Osteocyte (in vitro differentiated cells): ENCODE results near the gene CTRB1. TPM values are rescaled to one million over a fixed set of nuclear protein-coding genes. Genes with fewer than 3 reads are reported as not detected.
A peak's percentile ranks its signal among the peaks of the same experiment; 100 is the strongest.
"Not testable (repeated sequence)": the region's sequence is repeated elsewhere in the genome, so short reads cannot be mapped to it uniquely, and the experiment has no call there.

Experiments
- DNase-seq: peaks from one replicate; pipeline ENCODE4 v3.0.0; 2021; ENCODE audit warnings: mixed read lengths; ENCODE audit not compliant: unreplicated experiment; ENCODE audit errors: extremely low spot score
- H3K27ac Mint-ChIP-seq: one replicate; pipeline ENCODE4 v1.8.0; 2021; ENCODE audit warnings: mild to moderate bottlenecking, mixed read lengths; ENCODE audit not compliant: unreplicated experiment
- H3K27me3 Mint-ChIP-seq: one replicate; pipeline ENCODE4 v1.8.0; 2021; ENCODE audit warnings: mixed read lengths; ENCODE audit not compliant: unreplicated experiment
- H3K36me3 Mint-ChIP-seq: one replicate; pipeline ENCODE4 v1.8.0; 2021; ENCODE audit warnings: mixed read lengths; ENCODE audit not compliant: unreplicated experiment
- H3K4me1 Mint-ChIP-seq: one replicate; pipeline ENCODE4 v1.8.0; 2021; ENCODE audit warnings: mixed read lengths; ENCODE audit not compliant: unreplicated experiment
- H3K4me3 Mint-ChIP-seq: one replicate; pipeline ENCODE4 v1.8.0; 2021; ENCODE audit warnings: mild to moderate bottlenecking, moderate library complexity, mixed read lengths; ENCODE audit not compliant: unreplicated experiment
- H3K9me3 Mint-ChIP-seq: one replicate; pipeline ENCODE4 v1.8.0; 2021; ENCODE audit warnings: mixed read lengths; ENCODE audit not compliant: unreplicated experiment
- total RNA-seq: library from RNA; stranded (reverse); gene quantifications from 2 replicates; pipeline ENCODE4 v1.2.1, GENCODE V29; 2021
- TF ChIP-seq, protein P1 (sequence below): fragments of 200-600 bp; sonication (generic); IDR thresholded peaks from 2 replicates; pipeline ENCODE4 v1.5.0; 2021; ENCODE audit warnings: antibody characterized with exemption, mild to moderate bottlenecking, moderate library complexity

Gene CTRB1
- total RNA-seq, 1 donor from 2014 or later = not detected

DNA sequence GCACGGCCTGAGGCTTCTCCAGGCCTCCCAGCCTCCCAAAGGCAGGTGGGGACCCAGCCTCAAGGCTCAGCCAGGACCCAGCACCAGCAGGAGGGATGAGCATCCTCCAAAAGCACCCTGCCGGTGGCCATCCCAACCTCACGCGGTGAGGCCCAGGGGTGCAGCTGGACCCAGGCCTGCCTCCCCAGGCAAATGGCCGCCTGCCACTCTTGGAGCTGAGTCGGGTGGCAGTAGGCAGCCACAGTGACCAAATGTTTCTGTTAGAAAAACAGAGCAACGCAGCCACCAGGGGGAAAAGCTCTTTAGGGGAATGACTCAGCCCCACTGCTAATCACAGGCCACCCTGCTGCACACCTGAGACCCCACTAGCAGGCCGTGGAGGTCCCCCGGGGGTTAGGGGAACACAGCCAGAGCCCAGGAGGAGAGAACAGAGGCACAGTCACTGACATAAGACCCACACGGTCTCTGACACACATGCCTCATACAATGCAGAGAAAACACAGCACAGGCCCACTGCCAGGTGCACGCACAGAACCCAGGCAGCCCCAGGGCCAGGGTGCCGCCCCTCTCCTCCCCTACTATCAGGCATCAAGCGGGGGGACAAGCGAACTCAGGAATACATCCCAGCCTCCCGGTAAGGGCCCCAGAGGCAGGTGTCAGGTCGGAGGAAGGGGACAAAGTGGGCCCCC lies 20.2 kb downstream of the CTRB1 start:
- no peak for DNase-seq
- H3K9me3 Mint-ChIP-seq = no peaks in the 10 kb centered on the region
- TF ChIP-seq, protein P1, sequence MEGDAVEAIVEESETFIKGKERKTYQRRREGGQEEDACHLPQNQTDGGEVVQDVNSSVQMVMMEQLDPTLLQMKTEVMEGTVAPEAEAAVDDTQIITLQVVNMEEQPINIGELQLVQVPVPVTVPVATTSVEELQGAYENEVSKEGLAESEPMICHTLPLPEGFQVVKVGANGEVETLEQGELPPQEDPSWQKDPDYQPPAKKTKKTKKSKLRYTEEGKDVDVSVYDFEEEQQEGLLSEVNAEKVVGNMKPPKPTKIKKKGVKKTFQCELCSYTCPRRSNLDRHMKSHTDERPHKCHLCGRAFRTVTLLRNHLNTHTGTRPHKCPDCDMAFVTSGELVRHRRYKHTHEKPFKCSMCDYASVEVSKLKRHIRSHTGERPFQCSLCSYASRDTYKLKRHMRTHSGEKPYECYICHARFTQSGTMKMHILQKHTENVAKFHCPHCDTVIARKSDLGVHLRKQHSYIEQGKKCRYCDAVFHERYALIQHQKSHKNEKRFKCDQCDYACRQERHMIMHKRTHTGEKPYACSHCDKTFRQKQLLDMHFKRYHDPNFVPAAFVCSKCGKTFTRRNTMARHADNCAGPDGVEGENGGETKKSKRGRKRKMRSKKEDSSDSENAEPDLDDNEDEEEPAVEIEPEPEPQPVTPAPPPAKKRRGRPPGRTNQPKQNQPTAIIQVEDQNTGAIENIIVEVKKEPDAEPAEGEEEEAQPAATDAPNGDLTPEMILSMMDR = peak; percentile 36
- peaks cover 69% of the 10 kb centered on the region for H3K4me1 Mint-ChIP-seq
- peak overlapping the region; percentile 90 for H3K27ac Mint-ChIP-seq
- H3K4me3 Mint-ChIP-seq = no peak overlapping the region
- no peaks in the 10 kb centered on the region for H3K27me3 Mint-ChIP-seq
- peaks cover 22% of the 10 kb centered on the region for H3K36me3 Mint-ChIP-seq

GRCh38 chr16:75239542-75240122 lies 20.8 kb downstream of the CTRB1 start:
- peaks cover 20% of the 10 kb centered on the region for H3K36me3 Mint-ChIP-seq
- H3K4me3 Mint-ChIP-seq = peak overlapping the region; percentile 47
- H3K9me3 Mint-ChIP-seq = no peaks in the 10 kb centered on the region
- peaks cover 69% of the 10 kb centered on the region for H3K4me1 Mint-ChIP-seq
- H3K27ac Mint-ChIP-seq = peak overlapping the region; percentile 90
- no peak for DNase-seq
- TF ChIP-seq, protein P1 = no peak
- H3K27me3 Mint-ChIP-seq = no peaks in the 10 kb centered on the region

DNA sequence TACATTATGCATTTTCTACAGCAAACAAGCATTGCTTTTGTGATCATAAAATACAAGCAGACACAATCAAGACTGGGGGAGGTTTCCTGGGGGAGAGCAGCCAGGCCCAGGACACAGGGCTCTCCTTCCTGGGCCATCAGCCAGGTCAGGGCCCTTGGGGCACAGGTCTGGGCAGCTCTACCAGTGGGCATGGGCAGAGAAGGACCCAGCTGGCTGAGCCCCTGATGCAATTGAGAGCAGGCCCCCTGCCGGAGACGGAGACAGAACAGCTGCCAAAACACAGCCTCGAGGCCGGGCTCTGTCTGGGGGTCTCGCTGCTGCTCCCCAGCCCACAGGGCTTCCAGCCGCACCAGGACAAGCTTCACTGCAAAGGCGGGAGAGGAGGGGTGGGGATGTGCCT lies 21.8 kb downstream of the CTRB1 start:
- peak overlapping the region; percentile 87 for H3K27ac Mint-ChIP-seq

GRCh38 chr16:75241412-75241811 lies 22.6 kb downstream of the CTRB1 start:
- Mint-ChIP-seq H3K9me3 (no peaks in the 10 kb centered on the region), H3K27me3 (no peaks in the 10 kb centered on the region), H3K27ac (peak overlapping the region; percentile 52), H3K4me1 (peaks cover 76% of the 10 kb centered on the region), H3K4me3 (no peak overlapping the region), H3K36me3 (peaks cover 19% of the 10 kb centered on the region)
- no peak for DNase-seq
- TF ChIP-seq, protein P1 = no peak

More for the DNA sequence above, 21.8 kb downstream of the CTRB1 start:
- H3K9me3 Mint-ChIP-seq, DNase-seq, H3K27me3 Mint-ChIP-seq, H3K4me3 Mint-ChIP-seq: not testable (repeated sequence)
- H3K36me3 Mint-ChIP-seq = peaks cover 19% of the 10 kb centered on the region
- H3K4me1 Mint-ChIP-seq = peaks cover 72% of the 10 kb centered on the region
- TF ChIP-seq, protein P1 = peak; percentile 7

GRCh38 chr16:75241955-75242354 lies 23.2 kb downstream of the CTRB1 start:
- Mint-ChIP-seq H3K9me3 (no peaks in the 10 kb centered on the region), H3K4me1 (peaks cover 82% of the 10 kb centered on the region), H3K4me3 (no peak overlapping the region), H3K27ac (peak overlapping the region; percentile 62), H3K36me3 (peaks cover 19% of the 10 kb centered on the region), H3K27me3 (no peaks in the 10 kb centered on the region)
- TF ChIP-seq, protein P1 = no peak
- DNase-seq = no peak

DNA sequence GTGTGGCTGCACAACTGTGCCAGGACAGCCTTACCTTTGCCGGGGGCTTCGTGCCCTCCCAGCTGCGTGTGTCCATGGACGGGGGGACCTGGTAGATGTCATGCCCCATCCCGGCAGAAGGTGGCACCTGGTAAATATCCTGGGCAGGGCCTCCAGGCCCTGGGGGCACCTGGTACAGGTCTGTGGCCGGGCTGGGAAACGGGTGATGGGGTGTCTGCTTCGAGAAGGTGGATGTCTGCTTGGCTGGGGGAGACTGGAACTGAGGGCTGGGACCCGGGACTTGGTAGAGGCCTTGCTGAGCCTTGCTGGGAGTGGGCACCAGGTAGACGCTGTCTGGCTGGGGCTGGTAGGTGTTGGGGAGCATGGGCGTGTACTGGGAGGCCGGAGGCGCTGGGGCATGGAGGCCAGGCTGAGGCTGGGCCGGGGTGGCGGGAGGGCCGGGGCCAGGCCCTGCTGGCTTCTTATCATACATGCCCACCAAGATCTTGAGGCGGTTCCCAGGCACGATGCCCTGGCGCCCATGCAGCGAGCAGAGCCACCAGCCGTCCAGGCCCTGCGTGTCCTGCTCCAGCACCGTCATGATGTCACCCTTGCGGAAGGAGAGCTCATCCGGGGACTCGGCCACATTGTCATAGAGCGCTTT lies 23.8 kb downstream of the CTRB1 start:
- not testable (repeated sequence) for H3K27me3 Mint-ChIP-seq, H3K4me3 Mint-ChIP-seq, DNase-seq, H3K9me3 Mint-ChIP-seq
- Mint-ChIP-seq H3K4me1 (peaks cover 85% of the 10 kb centered on the region), H3K27ac (peak overlapping the region; percentile 98), H3K36me3 (peaks cover 19% of the 10 kb centered on the region)
